Progenitor cell of endocrine pancreas (in vitro differentiated cells): Measurements from ENCODE around the gene XNDC1N. TPM values are rescaled to one million over a fixed set of nuclear protein-coding genes. Genes with fewer than 3 reads are reported as not detected.
"Not testable (repeated sequence)": the region's sequence is repeated elsewhere in the genome, so short reads cannot be mapped to it uniquely, and the experiment has no call there.

Experiments
- DNase-seq: peaks from one replicate; pipeline ENCODE4 v3.0.0; 2021; ENCODE audit warnings: low spot score; ENCODE audit not compliant: unreplicated experiment
- H3K27ac Mint-ChIP-seq: 2 replicates; pipeline ENCODE4 v1.8.0; 2021; ENCODE audit warnings: mild to moderate bottlenecking, moderate library complexity, mixed read lengths
- H3K27me3 Mint-ChIP-seq: 2 replicates; pipeline ENCODE4 v1.8.0; 2021; ENCODE audit warnings: mixed read lengths
- H3K36me3 Mint-ChIP-seq: 2 replicates; pipeline ENCODE4 v1.8.0; 2022; ENCODE audit warnings: mixed read lengths; ENCODE audit not compliant: insufficient read depth
- H3K4me1 Mint-ChIP-seq: 2 replicates; pipeline ENCODE4 v1.8.0; 2021; ENCODE audit warnings: low read depth, mixed read lengths
- H3K4me3 Mint-ChIP-seq: 2 replicates; pipeline ENCODE4 v1.8.0; 2021; ENCODE audit warnings: low read depth, mild to moderate bottlenecking, moderate library complexity, mixed read lengths
- H3K9me3 Mint-ChIP-seq: 2 replicates; pipeline ENCODE4 v1.8.0; 2021; ENCODE audit warnings: low read depth, mixed read lengths
- total RNA-seq: library from RNA; stranded (reverse); gene quantifications from 2 replicates; pipeline ENCODE4 v1.2.1, GENCODE V29; 2021
- TF ChIP-seq, protein P1 (sequence below): fragments of 200-600 bp; sonication (generic); IDR thresholded peaks from one replicate; pipeline ENCODE4 v1.5.0; 2021; ENCODE audit warnings: antibody characterized with exemption, mild to moderate bottlenecking; ENCODE audit not compliant: unreplicated experiment

Gene XNDC1N
- total RNA-seq, 1 donor from 2014 or later: 12.3 TPM

GRCh38 chr11:71917646-71918140, 10.7 kb downstream of the XNDC1N start:
- TF ChIP-seq, protein P1, sequence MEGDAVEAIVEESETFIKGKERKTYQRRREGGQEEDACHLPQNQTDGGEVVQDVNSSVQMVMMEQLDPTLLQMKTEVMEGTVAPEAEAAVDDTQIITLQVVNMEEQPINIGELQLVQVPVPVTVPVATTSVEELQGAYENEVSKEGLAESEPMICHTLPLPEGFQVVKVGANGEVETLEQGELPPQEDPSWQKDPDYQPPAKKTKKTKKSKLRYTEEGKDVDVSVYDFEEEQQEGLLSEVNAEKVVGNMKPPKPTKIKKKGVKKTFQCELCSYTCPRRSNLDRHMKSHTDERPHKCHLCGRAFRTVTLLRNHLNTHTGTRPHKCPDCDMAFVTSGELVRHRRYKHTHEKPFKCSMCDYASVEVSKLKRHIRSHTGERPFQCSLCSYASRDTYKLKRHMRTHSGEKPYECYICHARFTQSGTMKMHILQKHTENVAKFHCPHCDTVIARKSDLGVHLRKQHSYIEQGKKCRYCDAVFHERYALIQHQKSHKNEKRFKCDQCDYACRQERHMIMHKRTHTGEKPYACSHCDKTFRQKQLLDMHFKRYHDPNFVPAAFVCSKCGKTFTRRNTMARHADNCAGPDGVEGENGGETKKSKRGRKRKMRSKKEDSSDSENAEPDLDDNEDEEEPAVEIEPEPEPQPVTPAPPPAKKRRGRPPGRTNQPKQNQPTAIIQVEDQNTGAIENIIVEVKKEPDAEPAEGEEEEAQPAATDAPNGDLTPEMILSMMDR: no peak
- no peaks in the 10 kb centered on the region for H3K4me1 Mint-ChIP-seq
- no peak overlapping the region for H3K4me3 Mint-ChIP-seq
- DNase-seq: no peak
- H3K27me3 Mint-ChIP-seq: no peaks in the 10 kb centered on the region
- H3K36me3 Mint-ChIP-seq: peaks cover 13% of the 10 kb centered on the region
- H3K9me3 Mint-ChIP-seq: no peaks in the 10 kb centered on the region
- H3K27ac Mint-ChIP-seq: no peak overlapping the region

DNA sequence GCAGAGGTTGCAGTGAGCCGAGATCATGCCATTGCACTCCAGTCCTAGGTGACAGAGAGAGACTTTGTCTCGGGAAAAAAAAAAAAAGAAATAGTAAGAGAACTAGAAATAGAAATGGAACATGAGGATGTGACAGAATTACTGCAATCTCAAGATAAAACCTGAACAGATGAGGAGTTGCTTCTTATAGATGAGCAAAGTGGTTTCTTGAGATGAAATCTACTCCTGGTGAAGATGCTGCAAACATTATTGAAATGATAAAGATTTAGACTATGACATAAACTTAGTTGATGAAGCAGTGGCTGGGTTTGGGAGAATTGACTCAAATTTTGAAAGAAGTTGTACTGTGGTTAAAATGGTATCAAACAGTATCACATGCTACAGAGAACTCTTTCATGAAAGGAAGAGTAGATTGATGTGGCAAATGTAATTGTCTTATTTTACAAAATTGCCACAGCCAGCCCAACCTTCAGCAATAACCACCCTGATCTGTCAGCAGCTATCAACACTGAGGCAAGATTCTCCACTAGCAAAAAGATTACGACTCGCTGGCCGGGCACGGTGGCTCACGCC, 13.7 kb downstream of the XNDC1N start:
- Mint-ChIP-seq H3K36me3 (peaks cover 16% of the 10 kb centered on the region), H3K27me3 (no peaks in the 10 kb centered on the region), H3K27ac (no peak overlapping the region)

GRCh38 chr11:71913756-71914526, 14.5 kb downstream of the XNDC1N start:
- DNase-seq: no peak
- no peak overlapping the region for H3K4me3 Mint-ChIP-seq
- no peak overlapping the region for H3K27ac Mint-ChIP-seq
- no peaks in the 10 kb centered on the region for H3K27me3 Mint-ChIP-seq
- no peaks in the 10 kb centered on the region for H3K9me3 Mint-ChIP-seq
- H3K36me3 Mint-ChIP-seq: peaks cover 16% of the 10 kb centered on the region
- H3K4me1 Mint-ChIP-seq: peaks cover 8% of the 10 kb centered on the region
- TF ChIP-seq, protein P1: no peak

More for the DNA sequence above, 13.7 kb downstream of the XNDC1N start:
- no peak for DNase-seq
- TF ChIP-seq, protein P1: no peak
- H3K4me1 Mint-ChIP-seq: peaks cover 7% of the 10 kb centered on the region
- no peaks in the 10 kb centered on the region for H3K9me3 Mint-ChIP-seq
- H3K4me3 Mint-ChIP-seq: no peak overlapping the region

DNA sequence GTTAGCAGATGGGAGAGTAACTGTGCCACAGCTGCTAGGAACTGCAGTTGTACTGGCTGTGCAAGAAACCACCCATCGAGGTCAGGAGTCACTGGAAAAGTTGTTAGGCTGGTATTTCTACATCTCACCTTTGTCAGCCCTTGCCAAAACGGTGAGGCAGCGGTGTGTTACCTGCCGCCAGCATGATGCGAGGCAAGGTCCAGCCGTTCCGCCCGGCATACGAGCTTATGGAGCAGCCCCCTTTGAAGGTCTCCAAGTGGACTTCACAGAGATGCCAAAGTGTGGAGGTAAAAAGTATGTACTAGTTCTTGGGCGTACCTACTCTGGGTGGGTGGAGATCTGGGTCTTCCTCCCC, 16.4 kb downstream of the XNDC1N start:
- not testable (repeated sequence) for H3K9me3 Mint-ChIP-seq, H3K27me3 Mint-ChIP-seq, DNase-seq, H3K27ac Mint-ChIP-seq, H3K4me3 Mint-ChIP-seq
- Mint-ChIP-seq H3K36me3 (peaks cover 13% of the 10 kb centered on the region), H3K4me1 (peaks cover 10% of the 10 kb centered on the region)

- H3K36me3 Mint-ChIP-seq: peaks cover 13% of the 10 kb centered on the region
- H3K4me1 Mint-ChIP-seq: peaks cover 10% of the 10 kb centered on the region
- not testable (repeated sequence) for H3K27me3 Mint-ChIP-seq, H3K27ac Mint-ChIP-seq, DNase-seq, H3K9me3 Mint-ChIP-seq, H3K4me3 Mint-ChIP-seq
Observed at GRCh38 chr11:71911321-71911985, 16.9 kb downstream of the XNDC1N start.

- not testable (repeated sequence) for H3K27me3 Mint-ChIP-seq, DNase-seq, H3K4me3 Mint-ChIP-seq, H3K9me3 Mint-ChIP-seq, H3K27ac Mint-ChIP-seq
- Mint-ChIP-seq H3K36me3 (peaks cover 11% of the 10 kb centered on the region), H3K4me1 (peaks cover 10% of the 10 kb centered on the region)
Observed at GRCh38 chr11:71910775-71911174, 17.6 kb downstream of the XNDC1N start.
